ENCODE data around the gene MAPKAPK2.
A peak's percentile ranks its signal among the peaks of the same experiment; 100 is the strongest.

DNA sequence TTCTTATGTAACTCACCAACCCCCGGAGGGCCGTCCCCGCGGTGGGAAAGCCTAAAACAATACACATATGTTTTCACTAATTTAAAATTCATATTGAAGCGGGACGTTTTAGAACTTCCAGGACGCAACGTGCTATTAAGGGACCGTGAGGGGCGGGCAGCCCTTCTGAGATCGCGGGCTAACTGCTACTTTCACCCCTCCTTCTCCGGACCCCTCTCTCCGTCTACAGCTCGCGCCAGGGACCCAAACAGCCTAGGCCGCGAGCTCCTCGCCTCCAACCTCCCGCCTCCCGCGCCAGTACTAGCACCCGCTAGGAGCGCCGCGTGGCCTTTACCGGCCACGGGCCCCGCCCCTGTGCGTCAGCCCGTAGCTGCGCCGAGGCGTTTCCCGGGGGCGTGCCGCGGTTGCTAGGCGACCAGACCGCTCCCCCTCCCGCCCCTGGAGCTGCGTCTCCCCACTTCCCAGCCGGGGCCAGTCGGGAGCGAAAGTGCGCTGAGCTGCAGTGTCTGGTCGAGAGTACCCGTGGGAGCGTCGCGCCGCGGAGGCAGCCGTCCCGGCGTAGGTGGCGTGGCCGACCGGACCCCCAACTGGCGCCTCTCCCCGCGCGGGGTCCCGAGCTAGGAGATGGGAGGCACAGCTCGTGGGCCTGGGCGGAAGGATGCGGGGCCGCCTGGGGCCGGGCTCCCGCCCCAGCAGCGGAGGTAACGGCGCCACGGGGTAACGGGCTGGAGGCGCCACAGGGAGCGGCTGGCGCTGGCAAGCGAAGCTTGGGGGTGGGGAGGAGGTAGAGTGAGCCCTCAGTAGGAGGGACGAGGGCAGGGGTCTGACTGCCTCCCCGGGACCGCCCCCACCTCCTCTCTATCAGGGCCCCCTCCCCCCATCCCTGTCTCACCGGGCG, 49.4 kb upstream of the MAPKAPK2 start, which contains the start of gene DYRK3:
- peak in 3 of 4 donors; percentile 83 to 97 (median 85) for TF ChIP-seq POLR2A (IDR thresholded peaks at IDR 0.05)
- TF ChIP-seq CTCF (IDR thresholded peaks at IDR 0.05), result peak in 3 of 6 experiments; percentile 10 to 32 (median 27)
